Measurements from ENCODE around the gene POU2F3. TPM values are rescaled to one million over a fixed set of nuclear protein-coding genes. Genes with fewer than 3 reads are reported as not detected.
A peak's percentile ranks its signal among the peaks of the same experiment; 100 is the strongest.

Gene POU2F3
- total RNA-seq, 1 donor from 2014 or later: 0.97 TPM

DNA sequence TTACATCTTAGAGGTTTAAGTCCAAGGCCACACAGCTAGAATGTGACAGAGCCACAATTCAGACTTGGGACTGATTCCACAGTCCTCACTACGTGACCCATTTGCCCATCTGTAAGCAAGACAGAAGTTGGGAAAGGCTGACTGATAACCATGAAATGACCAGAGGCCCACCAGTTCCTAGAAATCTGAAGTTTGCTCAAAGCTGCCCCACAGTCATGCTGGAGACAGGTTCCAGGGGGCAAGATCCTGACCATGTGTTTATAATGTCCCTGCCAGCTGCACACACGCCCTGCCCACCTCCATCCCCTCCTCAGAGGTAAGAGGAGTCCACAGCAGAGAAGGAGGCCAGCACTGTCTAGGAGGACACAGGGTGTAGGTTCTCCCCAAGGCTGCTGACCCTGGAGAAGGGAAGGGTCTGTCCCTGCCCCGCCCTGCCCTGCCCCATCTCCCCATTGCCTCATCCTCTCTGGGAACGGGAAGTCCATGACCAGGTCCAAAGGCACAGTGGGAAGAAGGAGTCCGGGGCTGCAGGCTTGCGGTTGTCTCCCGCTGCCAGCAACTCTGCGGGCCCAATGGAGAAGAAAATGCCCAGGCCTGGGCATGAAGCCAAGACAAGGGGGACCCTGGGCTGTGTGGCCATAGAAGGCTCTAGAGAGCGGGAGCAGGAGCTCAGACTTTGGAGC, 41.0 kb upstream of the POU2F3 start:
- no peak for DNase-seq (ENCODE audit: low spot score)
- H3K9me3 Mint-ChIP-seq (ENCODE audit: unreplicated experiment): no peaks in the 10 kb centered on the region
- H3K36me3 Mint-ChIP-seq (ENCODE audit: low read depth, unreplicated experiment): no peaks in the 10 kb centered on the region
- no peak for TF ChIP-seq CTCF (IDR thresholded peaks at IDR 0.05; ENCODE audit: unreplicated experiment)
- H3K4me3 Mint-ChIP-seq (ENCODE audit: unreplicated experiment): no peak overlapping the region
- H3K27ac Mint-ChIP-seq (ENCODE audit: unreplicated experiment): no peak overlapping the region
- no peaks in the 10 kb centered on the region for H3K27me3 Mint-ChIP-seq (ENCODE audit: unreplicated experiment)
- peaks cover 8% of the 10 kb centered on the region for H3K4me1 Mint-ChIP-seq (ENCODE audit: unreplicated experiment)

- Mint-ChIP-seq H3K9me3 (ENCODE audit: unreplicated experiment) (no peaks in the 10 kb centered on the region), H3K4me3 (ENCODE audit: unreplicated experiment) (no peak overlapping the region), H3K27ac (ENCODE audit: unreplicated experiment) (no peak overlapping the region), H3K4me1 (ENCODE audit: unreplicated experiment) (peaks cover 8% of the 10 kb centered on the region), H3K27me3 (ENCODE audit: unreplicated experiment) (no peaks in the 10 kb centered on the region), H3K36me3 (ENCODE audit: low read depth, unreplicated experiment) (no peaks in the 10 kb centered on the region)
- TF ChIP-seq CTCF (IDR thresholded peaks at IDR 0.05; ENCODE audit: unreplicated experiment): no peak
- DNase-seq (ENCODE audit: low spot score): no peak
Measured at GRCh38 chr11:120199613-120200012, 40.3 kb upstream of the POU2F3 start.

DNA sequence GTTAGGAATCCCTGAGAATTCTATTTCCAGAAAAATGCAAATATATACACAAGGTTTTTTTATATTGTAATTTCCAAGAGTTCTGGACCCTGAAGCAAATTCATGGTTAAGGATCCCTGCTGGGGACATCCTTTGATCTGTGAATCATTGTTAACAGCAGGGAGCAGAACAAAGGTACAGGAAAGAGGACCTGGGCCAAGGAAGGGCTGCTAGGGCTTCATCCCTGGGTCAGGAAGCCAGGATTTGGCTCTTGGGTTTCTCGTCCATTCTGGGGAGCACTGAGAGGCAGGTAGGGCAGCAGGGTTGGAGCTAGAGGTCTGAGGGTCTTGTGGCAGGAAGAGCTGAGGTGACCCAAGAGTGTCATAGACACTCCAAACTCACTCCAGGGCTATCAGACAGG, 39.3 kb upstream of the POU2F3 start:
- Mint-ChIP-seq H3K4me1 (ENCODE audit: unreplicated experiment) (peaks cover 8% of the 10 kb centered on the region), H3K27ac (ENCODE audit: unreplicated experiment) (no peak overlapping the region), H3K4me3 (ENCODE audit: unreplicated experiment) (peak overlapping the region; percentile 22), H3K36me3 (ENCODE audit: low read depth, unreplicated experiment) (no peaks in the 10 kb centered on the region), H3K9me3 (ENCODE audit: unreplicated experiment) (no peaks in the 10 kb centered on the region), H3K27me3 (ENCODE audit: unreplicated experiment) (peaks cover 5% of the 10 kb centered on the region)
- no peak for DNase-seq (ENCODE audit: low spot score)
- TF ChIP-seq CTCF (IDR thresholded peaks at IDR 0.05; ENCODE audit: unreplicated experiment): no peak

DNA sequence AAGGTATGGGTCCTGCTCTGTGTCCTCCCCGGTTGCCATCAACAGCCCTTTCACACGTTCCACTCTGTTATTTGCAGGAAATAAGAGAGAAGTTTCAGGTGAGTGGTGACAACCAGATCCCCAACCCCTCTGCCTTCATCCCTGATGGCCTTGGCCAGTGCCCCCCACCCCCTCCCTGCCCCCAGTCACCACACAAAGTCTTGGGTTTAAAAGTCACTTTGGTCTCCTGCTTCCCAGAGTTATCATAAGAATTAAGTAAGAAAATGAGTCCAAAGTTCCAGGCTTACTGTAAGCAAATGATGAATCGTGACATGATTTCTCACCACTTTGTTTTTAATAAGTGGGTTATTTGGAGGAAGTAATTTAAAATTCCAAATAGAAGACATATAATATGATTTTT, 38.3 kb upstream of the POU2F3 start:
- no peak overlapping the region for H3K4me3 Mint-ChIP-seq (ENCODE audit: unreplicated experiment)
- no peak for DNase-seq (ENCODE audit: low spot score)
- H3K4me1 Mint-ChIP-seq (ENCODE audit: unreplicated experiment): peaks cover 8% of the 10 kb centered on the region
- no peak overlapping the region for H3K27ac Mint-ChIP-seq (ENCODE audit: unreplicated experiment)
- TF ChIP-seq CTCF (IDR thresholded peaks at IDR 0.05; ENCODE audit: unreplicated experiment): no peak
- H3K9me3 Mint-ChIP-seq (ENCODE audit: unreplicated experiment): no peaks in the 10 kb centered on the region
- H3K36me3 Mint-ChIP-seq (ENCODE audit: low read depth, unreplicated experiment): no peaks in the 10 kb centered on the region
- peaks cover 5% of the 10 kb centered on the region for H3K27me3 Mint-ChIP-seq (ENCODE audit: unreplicated experiment)

DNA sequence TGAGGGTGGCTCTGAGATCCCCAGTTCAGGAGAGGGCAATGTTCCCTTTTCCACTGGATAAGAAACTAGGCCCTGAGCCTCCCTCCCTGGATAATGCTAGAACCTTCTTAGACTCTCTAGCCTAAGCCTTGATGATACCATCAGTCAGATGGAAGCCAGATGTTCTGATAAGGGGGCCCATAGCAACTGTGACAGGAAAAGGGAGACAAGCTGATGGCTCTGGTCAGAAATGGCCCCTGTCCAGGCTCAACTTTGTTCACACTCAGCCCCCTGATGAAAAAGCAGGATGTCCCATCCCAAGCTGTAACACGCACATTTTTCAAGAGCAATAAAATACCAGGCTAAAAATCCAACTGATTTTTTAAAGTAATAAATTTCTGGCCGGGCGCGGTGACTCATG, 36.3 kb upstream of the POU2F3 start:
- no peaks in the 10 kb centered on the region for H3K36me3 Mint-ChIP-seq (ENCODE audit: low read depth, unreplicated experiment)
- no peak overlapping the region for H3K27ac Mint-ChIP-seq (ENCODE audit: unreplicated experiment)
- TF ChIP-seq CTCF (IDR thresholded peaks at IDR 0.05; ENCODE audit: unreplicated experiment): no peak
- H3K4me1 Mint-ChIP-seq (ENCODE audit: unreplicated experiment): peaks cover 12% of the 10 kb centered on the region
- H3K27me3 Mint-ChIP-seq (ENCODE audit: unreplicated experiment): peaks cover 9% of the 10 kb centered on the region
- DNase-seq (ENCODE audit: low spot score): no peak
- H3K4me3 Mint-ChIP-seq (ENCODE audit: unreplicated experiment): no peak overlapping the region
- no peaks in the 10 kb centered on the region for H3K9me3 Mint-ChIP-seq (ENCODE audit: unreplicated experiment)
